ENCODE results near the gene PTPRU.

- TF ChIP-seq CTCF (IDR thresholded peaks at IDR 0.05): no peak
- TF ChIP-seq POLR2A (IDR thresholded peaks at IDR 0.05): no peak
Measured at GRCh38 chr1:29335573-29335972, 99.3 kb downstream of the PTPRU start.

All from esophagus squamous epithelium (tissue), 4 donors.